ENCODE data around the gene ELP1. TPM values are rescaled to one million over a fixed set of nuclear protein-coding genes. Genes with fewer than 3 reads are reported as not detected.

The ELP1 gene
- total and polyA plus RNA-seq, 2 experiments from 2014 or later = 9.1 to 46.3 TPM

DNA sequence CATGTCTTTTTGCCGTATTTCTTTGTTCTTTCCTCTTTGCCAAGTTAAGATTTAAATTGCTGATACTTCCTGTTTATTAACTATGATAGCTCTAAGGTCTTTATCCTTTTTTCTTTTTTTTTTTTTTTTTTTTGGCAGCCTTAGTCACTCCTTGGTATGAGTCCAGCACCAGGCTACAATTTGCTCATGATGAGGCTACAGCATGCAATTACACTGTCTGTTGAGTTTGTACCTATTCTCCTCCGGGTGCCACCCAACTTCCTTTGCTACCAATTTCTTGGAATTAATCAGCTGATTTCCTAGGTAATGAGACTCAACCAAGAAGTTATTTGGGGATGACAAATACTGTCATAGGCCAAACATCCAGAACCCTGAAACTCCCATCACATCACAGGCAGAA, 103.7 kb downstream of the ELP1 start:
- H3K27me3 Mint-ChIP-seq (ENCODE audit: insufficient read depth, low read depth, poor library complexity) = peaks cover 1% of the 10 kb centered on the region
- TF ChIP-seq STAT1 (IDR thresholded peaks at IDR 0.05; ENCODE audit: unreplicated experiment) (no peak), ZNF331 (CRISPR knock-in tag; IDR thresholded peaks at IDR 0.05; ENCODE audit: low read depth) (no peak), ZNF114 (CRISPR knock-in tag; IDR thresholded peaks at IDR 0.05) (no peak), CREB1 (CRISPR knock-in tag; IDR thresholded peaks at IDR 0.05; ENCODE audit: low read depth) (no peak), EZH2 (IDR thresholded peaks at IDR 0.05; ENCODE audit: low read depth, unreplicated experiment) (no peak), NANOG (IDR thresholded peaks at IDR 0.05; ENCODE audit: borderline replicate concordance) (no peak), JUNB (IDR thresholded peaks at IDR 0.05; ENCODE audit: unreplicated experiment) (no peak), EZH2phosphoT487 (IDR thresholded peaks at IDR 0.05; ENCODE audit: unreplicated experiment) (no peak), POLR2AphosphoS5 (IDR thresholded peaks at IDR 0.05; ENCODE audit: low read depth) (no peak)
- TF ChIP-seq, protein P1, sequence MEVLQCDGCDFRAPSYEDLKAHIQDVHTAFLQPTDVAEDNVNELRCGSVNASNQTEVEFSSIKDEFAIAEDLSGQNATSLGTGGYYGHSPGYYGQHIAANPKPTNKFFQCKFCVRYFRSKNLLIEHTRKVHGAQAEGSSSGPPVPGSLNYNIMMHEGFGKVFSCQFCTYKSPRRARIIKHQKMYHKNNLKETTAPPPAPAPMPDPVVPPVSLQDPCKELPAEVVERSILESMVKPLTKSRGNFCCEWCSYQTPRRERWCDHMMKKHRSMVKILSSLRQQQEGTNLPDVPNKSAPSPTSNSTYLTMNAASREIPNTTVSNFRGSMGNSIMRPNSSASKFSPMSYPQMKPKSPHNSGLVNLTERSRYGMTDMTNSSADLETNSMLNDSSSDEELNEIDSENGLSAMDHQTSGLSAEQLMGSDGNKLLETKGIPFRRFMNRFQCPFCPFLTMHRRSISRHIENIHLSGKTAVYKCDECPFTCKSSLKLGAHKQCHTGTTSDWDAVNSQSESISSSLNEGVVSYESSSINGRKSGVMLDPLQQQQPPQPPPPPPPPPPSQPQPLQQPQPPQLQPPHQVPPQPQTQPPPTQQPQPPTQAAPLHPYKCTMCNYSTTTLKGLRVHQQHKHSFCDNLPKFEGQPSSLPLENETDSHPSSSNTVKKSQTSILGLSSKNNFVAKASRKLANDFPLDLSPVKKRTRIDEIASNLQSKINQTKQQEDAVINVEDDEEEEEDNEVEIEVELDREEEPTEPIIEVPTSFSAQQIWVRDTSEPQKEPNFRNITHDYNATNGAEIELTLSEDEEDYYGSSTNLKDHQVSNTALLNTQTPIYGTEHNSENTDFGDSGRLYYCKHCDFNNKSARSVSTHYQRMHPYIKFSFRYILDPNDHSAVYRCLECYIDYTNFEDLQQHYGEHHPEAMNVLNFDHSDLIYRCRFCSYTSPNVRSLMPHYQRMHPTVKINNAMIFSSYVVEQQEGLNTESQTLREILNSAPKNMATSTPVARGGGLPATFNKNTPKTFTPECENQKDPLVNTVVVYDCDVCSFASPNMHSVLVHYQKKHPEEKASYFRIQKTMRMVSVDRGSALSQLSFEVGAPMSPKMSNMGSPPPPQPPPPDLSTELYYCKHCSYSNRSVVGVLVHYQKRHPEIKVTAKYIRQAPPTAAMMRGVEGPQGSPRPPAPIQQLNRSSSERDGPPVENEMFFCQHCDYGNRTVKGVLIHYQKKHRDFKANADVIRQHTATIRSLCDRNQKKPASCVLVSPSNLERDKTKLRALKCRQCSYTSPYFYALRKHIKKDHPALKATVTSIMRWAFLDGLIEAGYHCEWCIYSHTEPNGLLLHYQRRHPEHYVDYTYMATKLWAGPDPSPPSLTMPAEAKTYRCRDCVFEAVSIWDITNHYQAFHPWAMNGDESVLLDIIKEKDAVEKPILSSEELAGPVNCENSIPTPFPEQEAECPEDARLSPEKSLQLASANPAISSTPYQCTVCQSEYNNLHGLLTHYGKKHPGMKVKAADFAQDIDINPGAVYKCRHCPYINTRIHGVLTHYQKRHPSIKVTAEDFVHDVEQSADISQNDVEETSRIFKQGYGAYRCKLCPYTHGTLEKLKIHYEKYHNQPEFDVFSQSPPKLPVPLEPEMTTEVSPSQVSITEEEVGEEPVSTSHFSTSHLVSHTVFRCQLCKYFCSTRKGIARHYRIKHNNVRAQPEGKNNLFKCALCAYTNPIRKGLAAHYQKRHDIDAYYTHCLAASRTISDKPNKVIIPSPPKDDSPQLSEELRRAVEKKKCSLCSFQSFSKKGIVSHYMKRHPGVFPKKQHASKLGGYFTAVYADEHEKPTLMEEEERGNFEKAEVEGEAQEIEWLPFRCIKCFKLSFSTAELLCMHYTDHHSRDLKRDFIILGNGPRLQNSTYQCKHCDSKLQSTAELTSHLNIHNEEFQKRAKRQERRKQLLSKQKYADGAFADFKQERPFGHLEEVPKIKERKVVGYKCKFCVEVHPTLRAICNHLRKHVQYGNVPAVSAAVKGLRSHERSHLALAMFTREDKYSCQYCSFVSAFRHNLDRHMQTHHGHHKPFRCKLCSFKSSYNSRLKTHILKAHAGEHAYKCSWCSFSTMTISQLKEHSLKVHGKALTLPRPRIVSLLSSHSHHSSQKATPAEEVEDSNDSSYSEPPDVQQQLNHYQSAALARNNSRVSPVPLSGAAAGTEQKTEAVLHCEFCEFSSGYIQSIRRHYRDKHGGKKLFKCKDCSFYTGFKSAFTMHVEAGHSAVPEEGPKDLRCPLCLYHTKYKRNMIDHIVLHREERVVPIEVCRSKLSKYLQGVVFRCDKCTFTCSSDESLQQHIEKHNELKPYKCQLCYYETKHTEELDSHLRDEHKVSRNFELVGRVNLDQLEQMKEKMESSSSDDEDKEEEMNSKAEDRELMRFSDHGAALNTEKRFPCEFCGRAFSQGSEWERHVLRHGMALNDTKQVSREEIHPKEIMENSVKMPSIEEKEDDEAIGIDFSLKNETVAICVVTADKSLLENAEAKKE (CRISPR knock-in tag; IDR thresholded peaks at IDR 0.05) = no peak
- TF ChIP-seq, protein P2, sequence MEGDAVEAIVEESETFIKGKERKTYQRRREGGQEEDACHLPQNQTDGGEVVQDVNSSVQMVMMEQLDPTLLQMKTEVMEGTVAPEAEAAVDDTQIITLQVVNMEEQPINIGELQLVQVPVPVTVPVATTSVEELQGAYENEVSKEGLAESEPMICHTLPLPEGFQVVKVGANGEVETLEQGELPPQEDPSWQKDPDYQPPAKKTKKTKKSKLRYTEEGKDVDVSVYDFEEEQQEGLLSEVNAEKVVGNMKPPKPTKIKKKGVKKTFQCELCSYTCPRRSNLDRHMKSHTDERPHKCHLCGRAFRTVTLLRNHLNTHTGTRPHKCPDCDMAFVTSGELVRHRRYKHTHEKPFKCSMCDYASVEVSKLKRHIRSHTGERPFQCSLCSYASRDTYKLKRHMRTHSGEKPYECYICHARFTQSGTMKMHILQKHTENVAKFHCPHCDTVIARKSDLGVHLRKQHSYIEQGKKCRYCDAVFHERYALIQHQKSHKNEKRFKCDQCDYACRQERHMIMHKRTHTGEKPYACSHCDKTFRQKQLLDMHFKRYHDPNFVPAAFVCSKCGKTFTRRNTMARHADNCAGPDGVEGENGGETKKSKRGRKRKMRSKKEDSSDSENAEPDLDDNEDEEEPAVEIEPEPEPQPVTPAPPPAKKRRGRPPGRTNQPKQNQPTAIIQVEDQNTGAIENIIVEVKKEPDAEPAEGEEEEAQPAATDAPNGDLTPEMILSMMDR (conservative IDR thresholded peaks at IDR 0.05; ENCODE audit: low read depth in 2 of 2) = no peak
- TF ChIP-seq, protein P3, sequence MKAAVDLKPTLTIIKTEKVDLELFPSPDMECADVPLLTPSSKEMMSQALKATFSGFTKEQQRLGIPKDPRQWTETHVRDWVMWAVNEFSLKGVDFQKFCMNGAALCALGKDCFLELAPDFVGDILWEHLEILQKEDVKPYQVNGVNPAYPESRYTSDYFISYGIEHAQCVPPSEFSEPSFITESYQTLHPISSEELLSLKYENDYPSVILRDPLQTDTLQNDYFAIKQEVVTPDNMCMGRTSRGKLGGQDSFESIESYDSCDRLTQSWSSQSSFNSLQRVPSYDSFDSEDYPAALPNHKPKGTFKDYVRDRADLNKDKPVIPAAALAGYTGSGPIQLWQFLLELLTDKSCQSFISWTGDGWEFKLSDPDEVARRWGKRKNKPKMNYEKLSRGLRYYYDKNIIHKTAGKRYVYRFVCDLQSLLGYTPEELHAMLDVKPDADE (IDR thresholded peaks at IDR 0.05) = no peak
- TF ChIP-seq, protein P4, sequence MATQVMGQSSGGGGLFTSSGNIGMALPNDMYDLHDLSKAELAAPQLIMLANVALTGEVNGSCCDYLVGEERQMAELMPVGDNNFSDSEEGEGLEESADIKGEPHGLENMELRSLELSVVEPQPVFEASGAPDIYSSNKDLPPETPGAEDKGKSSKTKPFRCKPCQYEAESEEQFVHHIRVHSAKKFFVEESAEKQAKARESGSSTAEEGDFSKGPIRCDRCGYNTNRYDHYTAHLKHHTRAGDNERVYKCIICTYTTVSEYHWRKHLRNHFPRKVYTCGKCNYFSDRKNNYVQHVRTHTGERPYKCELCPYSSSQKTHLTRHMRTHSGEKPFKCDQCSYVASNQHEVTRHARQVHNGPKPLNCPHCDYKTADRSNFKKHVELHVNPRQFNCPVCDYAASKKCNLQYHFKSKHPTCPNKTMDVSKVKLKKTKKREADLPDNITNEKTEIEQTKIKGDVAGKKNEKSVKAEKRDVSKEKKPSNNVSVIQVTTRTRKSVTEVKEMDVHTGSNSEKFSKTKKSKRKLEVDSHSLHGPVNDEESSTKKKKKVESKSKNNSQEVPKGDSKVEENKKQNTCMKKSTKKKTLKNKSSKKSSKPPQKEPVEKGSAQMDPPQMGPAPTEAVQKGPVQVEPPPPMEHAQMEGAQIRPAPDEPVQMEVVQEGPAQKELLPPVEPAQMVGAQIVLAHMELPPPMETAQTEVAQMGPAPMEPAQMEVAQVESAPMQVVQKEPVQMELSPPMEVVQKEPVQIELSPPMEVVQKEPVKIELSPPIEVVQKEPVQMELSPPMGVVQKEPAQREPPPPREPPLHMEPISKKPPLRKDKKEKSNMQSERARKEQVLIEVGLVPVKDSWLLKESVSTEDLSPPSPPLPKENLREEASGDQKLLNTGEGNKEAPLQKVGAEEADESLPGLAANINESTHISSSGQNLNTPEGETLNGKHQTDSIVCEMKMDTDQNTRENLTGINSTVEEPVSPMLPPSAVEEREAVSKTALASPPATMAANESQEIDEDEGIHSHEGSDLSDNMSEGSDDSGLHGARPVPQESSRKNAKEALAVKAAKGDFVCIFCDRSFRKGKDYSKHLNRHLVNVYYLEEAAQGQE (IDR thresholded peaks at IDR 0.05; ENCODE audit: unreplicated experiment) = no peak

More for the DNA sequence above, 103.7 kb downstream of the ELP1 start:
- Histone ChIP-seq H3K4me1 (ENCODE audit: insufficient read depth) (no peaks in the 10 kb centered on the region), H3K27me3 (ENCODE audit: insufficient read depth) (no peaks in the 10 kb centered on the region), H3K27ac (ENCODE audit: low read depth) (no peak overlapping the region), H3K36me3 (ENCODE audit: insufficient read depth) (no peaks in the 10 kb centered on the region), H3K9me2 (ENCODE audit: insufficient read depth) (no peaks in the 10 kb centered on the region; the same call in 1 of the 2 replicates), H4K20me1 (replicated peaks; ENCODE audit: insufficient read depth) (no peaks in the 10 kb centered on the region), H3F3A (replicated peaks; ENCODE audit: low read depth) (no peaks in the 10 kb centered on the region), H2AFZ (no peak overlapping the region), H3K4me3 (no peak overlapping the region), H3K79me2 (replicated peaks; ENCODE audit: insufficient read depth) (no peaks in the 10 kb centered on the region), H3K4me2 (no peak overlapping the region)
- Mint-ChIP-seq H3K4me1 (no peaks in the 10 kb centered on the region), H3K4me3 (no peak overlapping the region), H3K9me3 (peaks cover 10% of the 10 kb centered on the region; the same call in 2 of the 3 replicates), H3K36me3 (ENCODE audit: low read depth) (no peaks in the 10 kb centered on the region; the same call in 2 of the 3 replicates), H3K27ac (no peak overlapping the region)
- no peak for ATAC-seq
- DNase-seq (ENCODE audit: low spot score) = no peak

All from GM23338 (cell line).